Lower leg skin (tissue), 4 donors: ENCODE results near the gene PROSER2. TPM values are rescaled to one million over a fixed set of nuclear protein-coding genes. Genes with fewer than 3 reads are reported as not detected.

Experiments used
- DNase-seq, 2 donors: peaks; one replicate each; pipeline ENCODE4 v3.0.0-alpha.2; 2019; ENCODE audit warnings: low spot score in 2 of 2
- H3K4me3 ChIP-seq: fragments of 200-600 bp; sonication (generic); 2 replicates; pipeline ENCODE4 v1.5.1; 2017; ENCODE audit warnings: mild to moderate bottlenecking, low read depth; ENCODE audit not compliant: poor library complexity, severe bottlenecking
- POLR2A ChIP-seq, 2 donors: fragments of 450-650 bp; IDR thresholded peaks; one replicate each; pipeline ENCODE4 v1.6.1; 2016 to 2017; ENCODE audit warnings: antibody characterized with exemption in 2 of 2, mild to moderate bottlenecking in 1 of 2, moderate library complexity in 1 of 2
- WGBS, 2 donors: methylation state at CpG; one replicate each; pipeline ENCODE4 v1.1.5; 2018; 5-methylcytosine and 5-hydroxymethylcytosine counted together
- intact Hi-C: fragments of 100-400 bp; cut with DNase I; formaldehyde crosslinking; loops from one replicate; pipeline ENCODE4 v1.15.0; 2023; ENCODE audit warnings: low total_unique reads
- total RNA-seq, 4 donors: library from RNA; depleted of rRNA; stranded (reverse); fragments of >200 nt; gene quantifications; one replicate each; pipeline ENCODE4 v1.1.0, GENCODE V29; 2016
- TF ChIP-seq, protein P1 (sequence below), 3 donors: fragments of 450-650 bp; IDR thresholded peaks; one replicate each; pipeline ENCODE4 v1.5.1; 2016; ENCODE audit warnings: antibody characterized with exemption in 3 of 3, mild to moderate bottlenecking in 3 of 3, moderate library complexity in 2 of 3

Gene PROSER2
- total RNA-seq, 4 donors from 2014 or later, result 5.6 to 14.7 (median 9.1) TPM

- intact Hi-C loops, result no loop called here
- TF ChIP-seq, protein P1, sequence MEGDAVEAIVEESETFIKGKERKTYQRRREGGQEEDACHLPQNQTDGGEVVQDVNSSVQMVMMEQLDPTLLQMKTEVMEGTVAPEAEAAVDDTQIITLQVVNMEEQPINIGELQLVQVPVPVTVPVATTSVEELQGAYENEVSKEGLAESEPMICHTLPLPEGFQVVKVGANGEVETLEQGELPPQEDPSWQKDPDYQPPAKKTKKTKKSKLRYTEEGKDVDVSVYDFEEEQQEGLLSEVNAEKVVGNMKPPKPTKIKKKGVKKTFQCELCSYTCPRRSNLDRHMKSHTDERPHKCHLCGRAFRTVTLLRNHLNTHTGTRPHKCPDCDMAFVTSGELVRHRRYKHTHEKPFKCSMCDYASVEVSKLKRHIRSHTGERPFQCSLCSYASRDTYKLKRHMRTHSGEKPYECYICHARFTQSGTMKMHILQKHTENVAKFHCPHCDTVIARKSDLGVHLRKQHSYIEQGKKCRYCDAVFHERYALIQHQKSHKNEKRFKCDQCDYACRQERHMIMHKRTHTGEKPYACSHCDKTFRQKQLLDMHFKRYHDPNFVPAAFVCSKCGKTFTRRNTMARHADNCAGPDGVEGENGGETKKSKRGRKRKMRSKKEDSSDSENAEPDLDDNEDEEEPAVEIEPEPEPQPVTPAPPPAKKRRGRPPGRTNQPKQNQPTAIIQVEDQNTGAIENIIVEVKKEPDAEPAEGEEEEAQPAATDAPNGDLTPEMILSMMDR (IDR thresholded peaks at IDR 0.05), result no peak
- no peak for TF ChIP-seq POLR2A (IDR thresholded peaks at IDR 0.05)
- WGBS, 2 donors, result 94 to 97% methylated on average over 12 of the region's 12 CpGs
- no peak overlapping the region for H3K4me3 ChIP-seq
- DNase-seq, result no peak
Observed at GRCh38 chr10:11793762-11794479, 29.2 kb upstream of the PROSER2 start.

DNA sequence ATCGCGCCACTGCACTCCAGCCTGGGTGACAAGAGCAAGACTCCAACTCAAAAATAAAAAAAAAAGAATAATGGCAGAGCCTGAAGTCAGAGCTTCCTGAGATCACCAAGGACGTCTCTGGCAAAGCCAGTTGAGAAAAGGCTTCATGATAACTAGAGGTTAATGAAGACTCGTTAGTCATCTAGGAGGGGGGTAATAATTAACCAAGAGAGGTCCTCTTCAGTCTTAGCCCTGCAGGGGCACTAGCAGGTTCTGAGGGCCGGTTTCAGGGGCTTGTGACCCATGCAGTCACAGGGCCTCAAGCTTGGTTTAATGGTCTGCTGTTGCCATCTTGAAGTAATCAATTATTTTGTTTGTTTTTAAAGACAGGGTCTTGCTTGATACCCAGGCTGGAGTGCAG, 28.6 kb upstream of the PROSER2 start:
- no peak for DNase-seq
- intact Hi-C loops, result no loop called here
- TF ChIP-seq, protein P1 (IDR thresholded peaks at IDR 0.05), result no peak
- TF ChIP-seq POLR2A (IDR thresholded peaks at IDR 0.05), result no peak
- H3K4me3 ChIP-seq, result no peak overlapping the region
- 94 to 96% methylated on average over 5 of the region's 5 CpGs for WGBS, 2 donors

- intact Hi-C loops, result no loop called here
- DNase-seq, result no peak
- no peak for TF ChIP-seq POLR2A (IDR thresholded peaks at IDR 0.05)
- TF ChIP-seq, protein P1 (IDR thresholded peaks at IDR 0.05), result no peak
- WGBS, 2 donors, result 87 to 93% methylated on average over 25 of the region's 25 CpGs
- no peak overlapping the region for H3K4me3 ChIP-seq
Observed at GRCh38 chr10:11795101-11795920, 27.8 kb upstream of the PROSER2 start.

- TF ChIP-seq, protein P1 (IDR thresholded peaks at IDR 0.05), result no peak
- TF ChIP-seq POLR2A (IDR thresholded peaks at IDR 0.05), result no peak
- intact Hi-C loops, result no loop called here
- no peak for DNase-seq
- H3K4me3 ChIP-seq, result no peak overlapping the region
- 67 to 82% methylated on average over 2 of the region's 2 CpGs for WGBS, 2 donors
Observed at GRCh38 chr10:11796474-11796873, 26.7 kb upstream of the PROSER2 start.

GRCh38 chr10:11797281-11797680, 25.9 kb upstream of the PROSER2 start:
- intact Hi-C loops, result no loop called here
- H3K4me3 ChIP-seq, result no peak overlapping the region
- TF ChIP-seq, protein P1 (IDR thresholded peaks at IDR 0.05), result no peak
- no peak for TF ChIP-seq POLR2A (IDR thresholded peaks at IDR 0.05)
- DNase-seq, result no peak
- WGBS, 2 donors, result 94 to 95% methylated on average over 10 of the region's 10 CpGs
